Measurements from ENCODE around the gene ATP5F1E. TPM values are rescaled to one million over a fixed set of nuclear protein-coding genes. Genes with fewer than 3 reads are reported as not detected.

Gene ATP5F1E
- total and polyA plus RNA-seq, 9 of the 15 experiments (the other 6 are each of a cell fraction or from before 2014, with no cell fraction given) = 60.3 to 162 (median 113) TPM

DNA sequence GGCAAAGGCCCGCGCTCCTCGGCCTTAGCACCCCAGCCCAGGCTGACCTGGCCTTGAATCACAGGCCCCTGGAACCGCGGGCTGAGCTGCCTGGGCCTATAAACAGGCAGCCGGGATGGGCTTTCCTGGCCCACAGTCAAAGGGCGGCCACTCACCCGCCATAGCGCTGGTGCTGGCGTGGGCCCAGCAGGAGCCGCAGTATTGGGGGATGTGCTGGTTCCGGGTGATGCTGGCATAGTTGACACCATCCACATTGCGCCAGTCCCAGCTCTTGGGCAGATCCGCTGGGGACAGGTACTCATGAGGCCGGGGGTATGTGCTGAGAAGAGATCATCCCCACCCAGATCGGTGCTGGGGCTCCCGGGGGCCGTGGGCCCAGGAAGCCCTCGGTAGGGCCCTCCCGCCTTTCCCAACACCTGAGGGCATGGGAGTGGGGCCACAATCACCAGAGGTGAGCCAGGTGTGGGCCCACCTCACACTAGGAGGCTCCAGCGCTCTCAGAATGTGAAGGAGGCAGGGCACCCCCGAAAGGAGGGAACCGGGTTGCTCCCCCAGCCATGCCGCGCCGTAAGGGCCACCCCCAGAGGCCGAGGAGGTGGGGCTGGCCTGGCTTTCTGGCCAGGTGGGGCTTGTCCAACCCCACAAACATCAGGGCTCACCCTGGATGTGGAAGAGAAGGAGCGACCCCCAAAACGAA lies 25.8 kb downstream of the ATP5F1E start (continued):
- TF ChIP-seq ZNF707 (CRISPR knock-in tag; conservative IDR thresholded peaks at IDR 0.05) = no peak
- no peak for TF ChIP-seq PPARD (CRISPR knock-in tag; IDR thresholded peaks at IDR 0.05)
- TF ChIP-seq, protein P1, sequence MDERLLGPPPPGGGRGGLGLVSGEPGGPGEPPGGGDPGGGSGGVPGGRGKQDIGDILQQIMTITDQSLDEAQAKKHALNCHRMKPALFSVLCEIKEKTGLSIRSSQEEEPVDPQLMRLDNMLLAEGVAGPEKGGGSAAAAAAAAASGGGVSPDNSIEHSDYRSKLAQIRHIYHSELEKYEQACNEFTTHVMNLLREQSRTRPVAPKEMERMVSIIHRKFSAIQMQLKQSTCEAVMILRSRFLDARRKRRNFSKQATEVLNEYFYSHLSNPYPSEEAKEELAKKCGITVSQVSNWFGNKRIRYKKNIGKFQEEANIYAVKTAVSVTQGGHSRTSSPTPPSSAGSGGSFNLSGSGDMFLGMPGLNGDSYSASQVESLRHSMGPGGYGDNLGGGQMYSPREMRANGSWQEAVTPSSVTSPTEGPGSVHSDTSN (CRISPR knock-in tag; IDR thresholded peaks at IDR 0.05; ENCODE audit: low read depth) = no peak
- TF ChIP-seq, protein P1 (tag; conservative IDR thresholded peaks at IDR 0.05; ENCODE audit: low read depth) = no peak
- TF ChIP-seq E2F3 (CRISPR knock-in tag; IDR thresholded peaks at IDR 0.05) = no peak
- TF ChIP-seq BRD9 (IDR thresholded peaks at IDR 0.05; ENCODE audit: low read depth, partially characterized antibody) = no peak
- no peak for TF ChIP-seq NR4A1 (CRISPR knock-in tag; IDR thresholded peaks at IDR 0.05)
- TF ChIP-seq NR4A1 (tag; IDR thresholded peaks at IDR 0.05) = no peak
- TF ChIP-seq EGR1 (conservative IDR thresholded peaks at IDR 0.05) = no peak
- TF ChIP-seq, protein P2, sequence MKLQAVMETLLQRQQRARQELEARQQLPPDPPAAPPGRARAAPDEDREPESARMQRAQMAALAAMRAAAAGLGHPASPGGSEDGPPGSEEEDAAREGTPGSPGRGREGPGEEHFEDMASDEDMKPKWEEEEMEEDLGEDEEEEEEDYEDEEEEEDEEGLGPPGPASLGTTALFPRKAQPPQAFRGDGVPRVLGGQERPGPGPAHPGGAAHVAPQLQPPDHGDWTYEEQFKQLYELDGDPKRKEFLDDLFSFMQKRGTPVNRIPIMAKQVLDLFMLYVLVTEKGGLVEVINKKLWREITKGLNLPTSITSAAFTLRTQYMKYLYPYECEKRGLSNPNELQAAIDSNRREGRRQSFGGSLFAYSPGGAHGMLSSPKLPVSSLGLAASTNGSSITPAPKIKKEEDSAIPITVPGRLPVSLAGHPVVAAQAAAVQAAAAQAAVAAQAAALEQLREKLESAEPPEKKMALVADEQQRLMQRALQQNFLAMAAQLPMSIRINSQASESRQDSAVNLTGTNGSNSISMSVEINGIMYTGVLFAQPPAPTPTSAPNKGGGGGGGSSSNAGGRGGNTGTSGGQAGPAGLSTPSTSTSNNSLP (IDR thresholded peaks at IDR 0.05; ENCODE audit: borderline replicate concordance, low read depth, low read length) = no peak
- no peak for TF ChIP-seq JUN (IDR thresholded peaks at IDR 0.05; ENCODE audit: borderline replicate concordance, low read depth, low read length)
- no peak for TF ChIP-seq JUN (CRISPR knock-in tag; IDR thresholded peaks at IDR 0.05; ENCODE audit: borderline replicate concordance)
- TF ChIP-seq BRCA1 (IDR thresholded peaks at IDR 0.05) = no peak
- no peak for TF ChIP-seq BRCA1 (CRISPR knock-in tag; IDR thresholded peaks at IDR 0.05)
- 0 out of 2 replicates have a peak, but pooled peaks have one; percentile 23 for TF ChIP-seq MYNN (IDR thresholded peaks at IDR 0.05)
- no peak for TF ChIP-seq MYNN (CRISPR knock-in tag; IDR thresholded peaks at IDR 0.05)
- TF ChIP-seq, protein P3, sequence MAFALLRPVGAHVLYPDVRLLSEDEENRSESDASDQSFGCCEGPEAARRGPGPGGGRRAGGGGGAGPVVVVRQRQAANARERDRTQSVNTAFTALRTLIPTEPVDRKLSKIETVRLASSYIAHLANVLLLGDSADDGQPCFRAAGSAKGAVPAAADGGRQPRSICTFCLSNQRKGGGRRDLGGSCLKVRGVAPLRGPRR (CRISPR knock-in tag; IDR thresholded peaks at IDR 0.05) = no peak
- no peak for TF ChIP-seq KLF10 (CRISPR knock-in tag; IDR thresholded peaks at IDR 0.05)
- no peak for TF ChIP-seq FOSL1 (tag; conservative IDR thresholded peaks at IDR 0.05)
- no peak for TF ChIP-seq BCL6 (CRISPR knock-in tag; IDR thresholded peaks at IDR 0.05)
- TF ChIP-seq GATAD2A (IDR thresholded peaks at IDR 0.05) = no peak
- no peak for TF ChIP-seq XRCC4 (IDR thresholded peaks at IDR 0.05; ENCODE audit: extremely low read depth, insufficient read depth, insufficient read length)
- no peak for TF ChIP-seq RBM14 (IDR thresholded peaks at IDR 0.05; ENCODE audit: borderline replicate concordance, insufficient read depth, low read depth, low read length)
- 0 out of 4 replicates have a peak, but pooled peaks of 1 of the 2 experiments have one; percentile 29 for TF ChIP-seq HDAC1 (IDR thresholded peaks at IDR 0.05)
- TF ChIP-seq, protein P4, sequence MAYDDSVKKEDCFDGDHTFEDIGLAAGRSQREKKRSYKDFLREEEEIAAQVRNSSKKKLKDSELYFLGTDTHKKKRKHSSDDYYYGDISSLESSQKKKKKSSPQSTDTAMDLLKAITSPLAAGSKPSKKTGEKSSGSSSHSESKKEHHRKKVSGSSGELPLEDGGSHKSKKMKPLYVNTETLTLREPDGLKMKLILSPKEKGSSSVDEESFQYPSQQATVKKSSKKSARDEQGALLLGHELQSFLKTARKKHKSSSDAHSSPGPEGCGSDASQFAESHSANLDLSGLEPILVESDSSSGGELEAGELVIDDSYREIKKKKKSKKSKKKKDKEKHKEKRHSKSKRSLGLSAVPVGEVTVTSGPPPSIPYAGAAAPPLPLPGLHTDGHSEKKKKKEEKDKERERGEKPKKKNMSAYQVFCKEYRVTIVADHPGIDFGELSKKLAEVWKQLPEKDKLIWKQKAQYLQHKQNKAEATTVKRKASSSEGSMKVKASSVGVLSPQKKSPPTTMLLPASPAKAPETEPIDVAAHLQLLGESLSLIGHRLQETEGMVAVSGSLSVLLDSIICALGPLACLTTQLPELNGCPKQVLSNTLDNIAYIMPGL (CRISPR knock-in tag; IDR thresholded peaks at IDR 0.05) = no peak
